ENCODE data around the gene EN2.
"Not testable (repeated sequence)": the region's sequence is repeated elsewhere in the genome, so short reads cannot be mapped to it uniquely, and the experiment has no call there.

The EN2 gene

GRCh38 chr7:155435110-155435509 lies 22.8 kb upstream of the EN2 start:
- DNase-seq (ENCODE audit: insufficient read length, low spot score) (no peak), FAIRE-seq (no peak)
- TF ChIP-seq TAF1 (IDR thresholded peaks at IDR 0.05; ENCODE audit: low read depth, low read length) (no peak), POLR2AphosphoS5 (IDR thresholded peaks at IDR 0.05; ENCODE audit: low read depth, low read length) (no peak), PAX5 (IDR thresholded peaks at IDR 0.05; ENCODE audit: insufficient read depth, low read length, severe bottlenecking) (no peak), SPI1 (IDR thresholded peaks at IDR 0.05; ENCODE audit: low read depth, low read length) (no peak), POU2F2 (IDR thresholded peaks at IDR 0.05; ENCODE audit: low read depth, low read length) (no peak), POLR2A (IDR thresholded peaks at IDR 0.05; ENCODE audit: low read depth, low read length) (no peak)

- DNase-seq (ENCODE audit: insufficient read length, low spot score) (no peak), FAIRE-seq (no peak)
- TF ChIP-seq TAF1 (IDR thresholded peaks at IDR 0.05; ENCODE audit: low read depth, low read length) (no peak), POLR2A (IDR thresholded peaks at IDR 0.05; ENCODE audit: low read depth, low read length) (no peak), SPI1 (IDR thresholded peaks at IDR 0.05; ENCODE audit: low read depth, low read length) (no peak), POU2F2 (IDR thresholded peaks at IDR 0.05; ENCODE audit: low read depth, low read length) (no peak), PAX5 (IDR thresholded peaks at IDR 0.05; ENCODE audit: insufficient read depth, low read length, severe bottlenecking) (no peak), POLR2AphosphoS5 (IDR thresholded peaks at IDR 0.05; ENCODE audit: low read depth, low read length) (no peak)
Observed at GRCh38 chr7:155437836-155438235, 20.1 kb upstream of the EN2 start.

GRCh38 chr7:155438777-155439176 lies 19.2 kb upstream of the EN2 start:
- no peak for FAIRE-seq

GRCh38 chr7:155439311-155440017 lies 18.5 kb upstream of the EN2 start:
- TF ChIP-seq PAX5 (IDR thresholded peaks at IDR 0.05; ENCODE audit: insufficient read depth, low read length, severe bottlenecking) (no peak), TAF1 (IDR thresholded peaks at IDR 0.05; ENCODE audit: low read depth, low read length) (no peak), POU2F2 (IDR thresholded peaks at IDR 0.05; ENCODE audit: low read depth, low read length) (no peak), POLR2A (IDR thresholded peaks at IDR 0.05; ENCODE audit: low read depth, low read length) (no peak), POLR2AphosphoS5 (IDR thresholded peaks at IDR 0.05; ENCODE audit: low read depth, low read length) (no peak), SPI1 (IDR thresholded peaks at IDR 0.05; ENCODE audit: low read depth, low read length) (no peak)
- no peak for DNase-seq (ENCODE audit: insufficient read length, low spot score)
- no peak for FAIRE-seq

More at GRCh38 chr7:155438777-155439176, 19.2 kb upstream of the EN2 start:
- TF ChIP-seq POLR2AphosphoS5 (IDR thresholded peaks at IDR 0.05; ENCODE audit: low read depth, low read length) = no peak
- no peak for TF ChIP-seq POLR2A (IDR thresholded peaks at IDR 0.05; ENCODE audit: low read depth, low read length)
- TF ChIP-seq SPI1 (IDR thresholded peaks at IDR 0.05; ENCODE audit: low read depth, low read length) = no peak
- TF ChIP-seq PAX5 (IDR thresholded peaks at IDR 0.05; ENCODE audit: insufficient read depth, low read length, severe bottlenecking) = no peak
- no peak for TF ChIP-seq POU2F2 (IDR thresholded peaks at IDR 0.05; ENCODE audit: low read depth, low read length)
- no peak for TF ChIP-seq TAF1 (IDR thresholded peaks at IDR 0.05; ENCODE audit: low read depth, low read length)
- DNase-seq (ENCODE audit: insufficient read length, low spot score) = no peak

- FAIRE-seq (no peak), DNase-seq (ENCODE audit: insufficient read length, low spot score) (no peak)
- no peak for TF ChIP-seq POLR2A (IDR thresholded peaks at IDR 0.05; ENCODE audit: low read depth, low read length)
- no peak for TF ChIP-seq POU2F2 (IDR thresholded peaks at IDR 0.05; ENCODE audit: low read depth, low read length)
- TF ChIP-seq PAX5 (IDR thresholded peaks at IDR 0.05; ENCODE audit: insufficient read depth, low read length, severe bottlenecking) = no peak
- no peak for TF ChIP-seq SPI1 (IDR thresholded peaks at IDR 0.05; ENCODE audit: low read depth, low read length)
- TF ChIP-seq TAF1 (IDR thresholded peaks at IDR 0.05; ENCODE audit: low read depth, low read length) = no peak
- no peak for TF ChIP-seq POLR2AphosphoS5 (IDR thresholded peaks at IDR 0.05; ENCODE audit: low read depth, low read length)
Observed at GRCh38 chr7:155440018-155440410, 17.9 kb upstream of the EN2 start.

- DNase-seq (ENCODE audit: insufficient read length, low spot score) = no peak
- FAIRE-seq = no peak
- TF ChIP-seq POU2F2 (IDR thresholded peaks at IDR 0.05; ENCODE audit: low read depth, low read length) = no peak
- no peak for TF ChIP-seq PAX5 (IDR thresholded peaks at IDR 0.05; ENCODE audit: insufficient read depth, low read length, severe bottlenecking)
- TF ChIP-seq SPI1 (IDR thresholded peaks at IDR 0.05; ENCODE audit: low read depth, low read length) = no peak
- TF ChIP-seq POLR2A (IDR thresholded peaks at IDR 0.05; ENCODE audit: low read depth, low read length) = no peak
- TF ChIP-seq TAF1 (IDR thresholded peaks at IDR 0.05; ENCODE audit: low read depth, low read length) = no peak
- no peak for TF ChIP-seq POLR2AphosphoS5 (IDR thresholded peaks at IDR 0.05; ENCODE audit: low read depth, low read length)
Observed at GRCh38 chr7:155441856-155442255, 16.1 kb upstream of the EN2 start.

- no peak for FAIRE-seq
- no peak for DNase-seq (ENCODE audit: insufficient read length, low spot score)
- TF ChIP-seq TAF1 (IDR thresholded peaks at IDR 0.05; ENCODE audit: low read depth, low read length) (no peak), SPI1 (IDR thresholded peaks at IDR 0.05; ENCODE audit: low read depth, low read length) (no peak)
Observed at GRCh38 chr7:155444746-155445145, 13.2 kb upstream of the EN2 start.

GRCh38 chr7:155445606-155446005 lies 12.3 kb upstream of the EN2 start:
- not testable (repeated sequence) for FAIRE-seq; DNase-seq (ENCODE audit: insufficient read length, low spot score)

GRCh38 chr7:155447603-155448002 lies 10.3 kb upstream of the EN2 start:
- FAIRE-seq (no peak), DNase-seq (ENCODE audit: insufficient read length, low spot score) (no peak)
- TF ChIP-seq TAF1 (IDR thresholded peaks at IDR 0.05; ENCODE audit: low read depth, low read length) (no peak), POLR2A (IDR thresholded peaks at IDR 0.05; ENCODE audit: low read depth, low read length) (no peak), POU2F2 (IDR thresholded peaks at IDR 0.05; ENCODE audit: low read depth, low read length) (no peak), PAX5 (IDR thresholded peaks at IDR 0.05; ENCODE audit: insufficient read depth, low read length, severe bottlenecking) (no peak), SPI1 (IDR thresholded peaks at IDR 0.05; ENCODE audit: low read depth, low read length) (no peak), POLR2AphosphoS5 (IDR thresholded peaks at IDR 0.05; ENCODE audit: low read depth, low read length) (no peak)

GRCh38 chr7:155448632-155449007 lies 9.3 kb upstream of the EN2 start:
- FAIRE-seq (no peak), DNase-seq (ENCODE audit: insufficient read length, low spot score) (no peak)
- TF ChIP-seq POU2F2 (IDR thresholded peaks at IDR 0.05; ENCODE audit: low read depth, low read length) (no peak), POLR2AphosphoS5 (IDR thresholded peaks at IDR 0.05; ENCODE audit: low read depth, low read length) (no peak), PAX5 (IDR thresholded peaks at IDR 0.05; ENCODE audit: insufficient read depth, low read length, severe bottlenecking) (no peak), SPI1 (IDR thresholded peaks at IDR 0.05; ENCODE audit: low read depth, low read length) (no peak), TAF1 (IDR thresholded peaks at IDR 0.05; ENCODE audit: low read depth, low read length) (no peak), POLR2A (IDR thresholded peaks at IDR 0.05; ENCODE audit: low read depth, low read length) (no peak)
